ENCODE data around the gene PLA2R1.

PLA2R1 gene

GRCh38 chr2:159922563-159922962, 139.9 kb downstream of the PLA2R1 start:
- DNase-seq = no peak

- DNase-seq = peak; percentile 87
Measured at GRCh38 chr2:159921752-159922404, 140.5 kb downstream of the PLA2R1 start.

GRCh38 chr2:159916511-159916910, 145.9 kb downstream of the PLA2R1 start:
- DNase-seq = no peak

GRCh38 chr2:159913900-159914299, 148.5 kb downstream of the PLA2R1 start:
- no peak for DNase-seq

- DNase-seq = no peak
Measured at GRCh38 chr2:159912580-159912979, 149.8 kb downstream of the PLA2R1 start.

- DNase-seq = no peak
Measured at GRCh38 chr2:159910951-159911350, 151.5 kb downstream of the PLA2R1 start.

GRCh38 chr2:159908623-159909022, 153.8 kb downstream of the PLA2R1 start:
- DNase-seq = no peak

GRCh38 chr2:159907909-159908308, 154.5 kb downstream of the PLA2R1 start:
- DNase-seq = no peak

- DNase-seq = no peak
Measured at GRCh38 chr2:159905926-159906714, 156.3 kb downstream of the PLA2R1 start.

- no peak for DNase-seq
Measured at GRCh38 chr2:159904959-159905305, 157.5 kb downstream of the PLA2R1 start.

GRCh38 chr2:159904127-159904958, 158.1 kb downstream of the PLA2R1 start, which contains the start of gene LY75:
LY75 (minus strand) TSS chr2:159904756.
- DNase-seq = peak; percentile 83

- DNase-seq = peak; percentile 65
Measured at GRCh38 chr2:159903443-159904126, 158.8 kb downstream of the PLA2R1 start.

GRCh38 chr2:159902722-159903121, 159.7 kb downstream of the PLA2R1 start:
- DNase-seq = no peak

- no peak for DNase-seq
Measured at GRCh38 chr2:159900343-159900742, 162.1 kb downstream of the PLA2R1 start.

- DNase-seq = no peak
Measured at GRCh38 chr2:159898441-159898840, 164.0 kb downstream of the PLA2R1 start.

- no peak for DNase-seq
Measured at GRCh38 chr2:159897720-159898119, 164.7 kb downstream of the PLA2R1 start.

- DNase-seq = no peak
Measured at GRCh38 chr2:159897081-159897480, 165.3 kb downstream of the PLA2R1 start.

- DNase-seq = no peak
Measured at GRCh38 chr2:159895258-159896065, 167.0 kb downstream of the PLA2R1 start.

- DNase-seq = no peak
Measured at GRCh38 chr2:159894145-159894838, 168.1 kb downstream of the PLA2R1 start.

- no peak for DNase-seq
Measured at GRCh38 chr2:159892990-159893810, 169.2 kb downstream of the PLA2R1 start.
